Dendritic cell treated with granulocyte-macrophage colony-stimulating factor and Interleukin-4, amounts not matched to agents 40 ng/mL and 50 ng/mL, for 4 days (primary cell): ENCODE results near the gene ALDH1A3.

Experiments
- H3K27ac Mint-ChIP-seq: one replicate; pipeline ENCODE4 v1.8.0; 2022; ENCODE audit warnings: mild to moderate bottlenecking, mixed read lengths
- H3K27me3 Mint-ChIP-seq: one replicate; pipeline ENCODE4 v1.8.0; 2022; ENCODE audit warnings: mild to moderate bottlenecking, mixed read lengths
- H3K36me3 Mint-ChIP-seq: one replicate; pipeline ENCODE4 v1.8.0; 2022; ENCODE audit warnings: low read depth, mixed read lengths
- H3K4me1 Mint-ChIP-seq: one replicate; pipeline ENCODE4 v1.8.0; 2022; ENCODE audit warnings: low read depth, mixed read lengths
- H3K4me3 Mint-ChIP-seq: one replicate; pipeline ENCODE4 v1.8.0; 2022; ENCODE audit warnings: mild to moderate bottlenecking, moderate library complexity, mixed read lengths
- H3K9me3 Mint-ChIP-seq: one replicate; pipeline ENCODE4 v1.8.0; 2022; ENCODE audit warnings: mixed read lengths
- intact Hi-C: fragments of 100-400 bp; cut with micrococcal nuclease; formaldehyde crosslinking; loops from one replicate; pipeline ENCODE4 v1.15.0; 2022

Gene ALDH1A3

DNA sequence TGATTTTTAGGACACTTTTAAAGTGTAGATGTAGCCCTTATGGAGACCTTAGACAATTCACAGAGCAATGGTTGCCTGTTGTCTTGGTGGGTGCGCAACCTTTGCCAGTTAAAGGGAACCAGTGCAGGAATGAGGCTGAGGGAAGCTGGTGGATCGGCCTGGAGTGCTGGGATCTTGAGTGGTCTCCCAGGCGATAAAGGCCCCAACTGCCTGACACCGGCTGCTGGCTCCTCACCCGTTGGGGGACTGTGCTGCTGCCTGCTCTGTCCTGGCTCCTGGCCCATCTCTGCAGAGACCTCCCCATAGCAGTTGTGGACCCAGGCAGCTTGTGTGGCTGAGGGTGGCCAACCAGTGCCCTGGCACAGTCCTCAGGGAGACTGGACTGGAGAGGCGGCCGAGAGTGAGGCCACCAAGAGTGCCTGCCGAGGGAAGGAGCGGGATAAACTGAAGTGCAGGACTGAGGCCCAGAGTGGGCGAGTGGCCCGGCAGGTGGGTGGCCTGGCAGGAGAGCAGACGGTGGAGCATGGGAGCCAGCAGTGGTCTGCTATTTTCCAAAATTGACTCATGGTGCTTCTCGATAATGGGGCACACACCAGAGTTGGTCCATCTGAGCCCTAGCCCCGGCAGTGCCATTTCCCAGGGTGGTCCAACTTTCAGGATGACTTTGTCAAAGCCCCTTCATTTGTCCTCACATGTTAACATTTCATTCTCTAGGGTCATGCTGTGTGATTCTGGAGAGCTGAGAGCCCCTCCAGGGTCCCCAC, 2.1 kb downstream of the ALDH1A3 start:
- H3K9me3 Mint-ChIP-seq = no peaks in the 10 kb centered on the region
- peaks cover 86% of the 10 kb centered on the region for H3K27me3 Mint-ChIP-seq
- no peak overlapping the region for H3K27ac Mint-ChIP-seq
- intact Hi-C loops = no loop called here
- H3K4me1 Mint-ChIP-seq = peaks cover 7% of the 10 kb centered on the region
- no peak overlapping the region for H3K4me3 Mint-ChIP-seq
- H3K36me3 Mint-ChIP-seq = no peaks in the 10 kb centered on the region

- Mint-ChIP-seq H3K27me3 (peaks cover 87% of the 10 kb centered on the region), H3K4me3 (no peak overlapping the region), H3K36me3 (no peaks in the 10 kb centered on the region), H3K9me3 (no peaks in the 10 kb centered on the region), H3K27ac (no peak overlapping the region), H3K4me1 (peaks cover 5% of the 10 kb centered on the region)
- intact Hi-C loops = no loop called here
Measured at GRCh38 chr15:100885116-100885515, 5.5 kb downstream of the ALDH1A3 start.

- Mint-ChIP-seq H3K36me3 (no peaks in the 10 kb centered on the region), H3K4me3 (no peak overlapping the region), H3K4me1 (no peaks in the 10 kb centered on the region), H3K9me3 (no peaks in the 10 kb centered on the region), H3K27me3 (peaks cover 84% of the 10 kb centered on the region), H3K27ac (no peak overlapping the region)
- intact Hi-C loops = no loop called here
Measured at GRCh38 chr15:100885811-100886210, 6.2 kb downstream of the ALDH1A3 start.

GRCh38 chr15:100887211-100887913, 7.7 kb downstream of the ALDH1A3 start:
- Mint-ChIP-seq H3K27ac (no peak overlapping the region), H3K4me1 (no peaks in the 10 kb centered on the region), H3K9me3 (no peaks in the 10 kb centered on the region), H3K4me3 (no peak overlapping the region), H3K27me3 (peaks cover 84% of the 10 kb centered on the region), H3K36me3 (no peaks in the 10 kb centered on the region)
- intact Hi-C loops = no loop called here

DNA sequence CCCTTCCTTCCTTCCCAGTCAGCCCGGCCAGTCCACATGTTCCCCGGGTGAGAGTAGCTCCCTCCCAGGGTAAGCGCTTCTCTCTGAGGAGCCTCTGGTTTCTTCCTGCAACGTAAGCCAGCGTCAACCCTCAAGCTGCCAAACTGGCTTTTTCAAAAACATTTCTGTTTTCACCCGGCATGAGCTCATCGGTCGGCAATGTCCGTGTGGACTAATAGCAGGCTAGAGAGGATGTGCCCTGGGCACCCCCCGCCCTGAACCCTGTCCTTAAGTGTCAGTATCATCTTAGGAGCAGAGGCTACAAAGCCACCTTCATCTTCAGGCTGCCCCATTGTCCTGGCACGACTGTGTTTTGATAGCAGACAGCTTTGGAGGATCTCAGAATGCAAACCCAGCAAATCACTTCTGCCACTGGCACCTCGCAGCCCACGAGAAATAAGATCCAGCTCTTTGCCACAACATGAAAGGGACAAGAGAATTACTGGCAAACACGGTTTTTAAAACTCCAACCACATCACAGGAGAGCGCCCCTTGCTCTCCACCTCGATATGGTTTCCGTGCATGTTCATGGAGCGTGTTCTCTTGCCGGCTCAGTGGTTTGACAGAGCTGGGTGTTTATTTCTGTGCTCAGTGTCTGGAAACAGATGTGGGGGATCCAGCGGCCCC, 9.9 kb downstream of the ALDH1A3 start:
- H3K9me3 Mint-ChIP-seq = no peaks in the 10 kb centered on the region
- H3K4me1 Mint-ChIP-seq = no peaks in the 10 kb centered on the region
- no peaks in the 10 kb centered on the region for H3K36me3 Mint-ChIP-seq
- intact Hi-C loops = loop anchor here (10.0 kb wide), 1 partner anchor 245 kb away; no protein-coding TSS in a partner anchor
- H3K27ac Mint-ChIP-seq = no peak overlapping the region
- H3K4me3 Mint-ChIP-seq = no peak overlapping the region
- H3K27me3 Mint-ChIP-seq = peaks cover 83% of the 10 kb centered on the region

GRCh38 chr15:100890051-100890720, 10.6 kb downstream of the ALDH1A3 start:
- Mint-ChIP-seq H3K9me3 (no peaks in the 10 kb centered on the region), H3K4me3 (no peak overlapping the region), H3K27ac (no peak overlapping the region), H3K36me3 (no peaks in the 10 kb centered on the region), H3K4me1 (no peaks in the 10 kb centered on the region), H3K27me3 (peaks cover 81% of the 10 kb centered on the region)
- intact Hi-C loops = loop anchor here (10.0 kb wide), 1 partner anchor 245 kb away; no protein-coding TSS in a partner anchor

- H3K27ac Mint-ChIP-seq = no peak overlapping the region
- no peaks in the 10 kb centered on the region for H3K4me1 Mint-ChIP-seq
- H3K27me3 Mint-ChIP-seq = peaks cover 82% of the 10 kb centered on the region
- intact Hi-C loops = loop anchor here (10.0 kb wide), 1 partner anchor 246 kb away; no protein-coding TSS in a partner anchor
- no peaks in the 10 kb centered on the region for H3K9me3 Mint-ChIP-seq
- H3K4me3 Mint-ChIP-seq = no peak overlapping the region
- no peaks in the 10 kb centered on the region for H3K36me3 Mint-ChIP-seq
Measured at GRCh38 chr15:100890850-100891249, 11.2 kb downstream of the ALDH1A3 start.

DNA sequence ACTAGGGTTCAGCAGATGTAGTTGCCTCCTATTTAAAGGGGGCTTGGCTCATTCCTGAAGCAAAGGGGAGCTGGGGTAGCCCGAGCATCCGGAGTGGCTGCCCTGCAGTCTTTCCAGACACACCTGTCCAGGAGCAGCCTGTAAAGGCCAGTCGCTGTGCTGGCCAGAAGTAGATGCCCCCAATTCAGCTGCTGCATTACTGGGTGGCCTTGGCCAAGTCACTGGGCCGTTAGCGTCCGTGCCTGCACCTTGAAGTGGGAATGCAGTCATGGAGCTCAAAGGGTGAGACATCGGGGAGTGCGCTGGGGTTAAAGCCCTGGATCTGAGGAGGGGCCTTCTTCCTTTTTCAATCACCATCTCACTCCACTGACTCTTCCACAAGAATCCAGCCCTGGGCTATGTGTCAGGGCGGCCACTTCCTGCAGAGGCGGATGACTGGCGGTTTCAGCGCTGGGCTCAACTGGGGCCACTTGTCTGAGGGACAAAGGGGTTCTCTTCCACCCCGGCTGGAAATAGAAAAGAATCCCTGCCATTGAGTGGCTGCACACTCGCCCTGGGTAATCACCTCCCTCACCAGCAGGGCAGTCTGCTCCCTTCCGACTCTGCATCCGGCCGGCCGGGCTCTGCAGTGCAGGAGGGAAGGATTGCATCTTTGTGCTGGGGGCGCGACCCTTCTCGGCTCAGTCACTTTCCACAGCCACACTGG, 11.8 kb downstream of the ALDH1A3 start:
- Mint-ChIP-seq H3K27me3 (peaks cover 76% of the 10 kb centered on the region), H3K4me1 (no peaks in the 10 kb centered on the region)
- intact Hi-C loops = loop anchor here (10.0 kb wide), 1 partner anchor 247 kb away; no protein-coding TSS in a partner anchor

GRCh38 chr15:100892013-100892355, 12.4 kb downstream of the ALDH1A3 start:
- H3K36me3 Mint-ChIP-seq = no peaks in the 10 kb centered on the region
- peaks cover 74% of the 10 kb centered on the region for H3K27me3 Mint-ChIP-seq
- intact Hi-C loops = loop anchor here (10.0 kb wide), 1 partner anchor 247 kb away; no protein-coding TSS in a partner anchor
- H3K4me3 Mint-ChIP-seq = no peak overlapping the region
- no peaks in the 10 kb centered on the region for H3K9me3 Mint-ChIP-seq
- H3K27ac Mint-ChIP-seq = no peak overlapping the region
- no peaks in the 10 kb centered on the region for H3K4me1 Mint-ChIP-seq

More for the DNA sequence above, 11.8 kb downstream of the ALDH1A3 start:
- Mint-ChIP-seq H3K36me3 (no peaks in the 10 kb centered on the region), H3K4me3 (no peak overlapping the region), H3K27ac (no peak overlapping the region), H3K9me3 (no peaks in the 10 kb centered on the region)

DNA sequence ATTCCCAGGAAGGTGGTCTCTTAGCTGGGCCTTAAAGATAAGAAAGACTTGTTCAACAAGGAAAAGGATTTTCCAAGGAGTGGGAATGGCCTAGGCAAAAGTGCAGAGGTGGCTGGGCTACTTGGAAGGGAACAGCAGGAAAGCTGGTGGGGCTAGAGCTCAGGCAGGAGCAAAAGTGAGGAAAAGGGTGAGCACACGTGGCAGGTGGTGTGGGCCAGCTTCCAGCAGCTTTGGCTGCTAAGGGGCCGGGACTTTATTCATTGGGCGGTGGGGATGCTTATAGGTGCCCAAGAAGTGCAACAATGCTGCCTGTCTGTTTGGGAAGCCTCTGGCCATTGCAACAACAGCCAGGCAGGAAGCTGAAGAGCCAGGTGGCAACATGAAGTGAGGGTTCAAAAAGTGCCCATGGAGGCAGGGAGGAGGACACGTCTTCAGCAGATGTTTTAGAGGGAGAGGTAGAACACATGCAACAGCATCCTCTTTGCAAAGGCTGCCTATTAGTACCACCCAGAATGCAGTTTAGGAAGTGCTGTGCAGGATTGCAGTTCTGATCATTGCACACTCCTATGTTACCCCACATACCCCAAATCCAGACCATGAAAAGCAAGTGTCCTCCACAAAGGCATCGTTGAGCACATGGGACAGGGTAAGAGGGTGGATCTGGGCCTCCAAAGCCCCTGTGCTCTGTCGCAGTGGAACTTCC, 13.8 kb downstream of the ALDH1A3 start:
- H3K27me3 Mint-ChIP-seq = peaks cover 78% of the 10 kb centered on the region
- H3K4me1 Mint-ChIP-seq = no peaks in the 10 kb centered on the region
- no peaks in the 10 kb centered on the region for H3K36me3 Mint-ChIP-seq
- intact Hi-C loops = loop anchor here (10.0 kb wide), 1 partner anchor 249 kb away; no protein-coding TSS in a partner anchor
- H3K9me3 Mint-ChIP-seq = no peaks in the 10 kb centered on the region
- H3K27ac Mint-ChIP-seq = no peak overlapping the region
- no peak overlapping the region for H3K4me3 Mint-ChIP-seq

DNA sequence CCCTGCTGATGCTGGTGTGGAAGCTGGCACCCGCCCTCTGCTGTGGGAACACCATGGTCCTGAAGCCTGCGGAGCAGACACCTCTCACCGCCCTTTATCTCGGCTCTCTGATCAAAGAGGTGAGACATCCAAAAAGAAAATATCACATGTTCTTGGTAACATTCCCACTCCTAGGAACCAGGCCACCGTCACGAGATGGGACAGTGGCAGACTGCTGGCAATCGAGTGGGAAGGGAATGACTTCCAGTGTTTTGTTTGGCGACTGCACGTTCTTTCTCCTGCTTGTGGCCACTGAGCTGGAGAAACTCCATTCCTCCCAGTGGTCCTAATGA, 14.3 kb downstream of the ALDH1A3 start:
- Mint-ChIP-seq H3K27ac (no peak overlapping the region), H3K36me3 (no peaks in the 10 kb centered on the region), H3K9me3 (no peaks in the 10 kb centered on the region), H3K27me3 (peaks cover 81% of the 10 kb centered on the region), H3K4me1 (no peaks in the 10 kb centered on the region), H3K4me3 (no peak overlapping the region)
- intact Hi-C loops = loop anchor here (10.0 kb wide), 1 partner anchor 249 kb away; no protein-coding TSS in a partner anchor

- no peaks in the 10 kb centered on the region for H3K4me1 Mint-ChIP-seq
- peaks cover 76% of the 10 kb centered on the region for H3K27me3 Mint-ChIP-seq
- intact Hi-C loops = loop anchor here (10.0 kb wide), 1 partner anchor 251 kb away; no protein-coding TSS in a partner anchor
- no peaks in the 10 kb centered on the region for H3K36me3 Mint-ChIP-seq
- H3K4me3 Mint-ChIP-seq = no peak overlapping the region
- H3K27ac Mint-ChIP-seq = no peak overlapping the region
- H3K9me3 Mint-ChIP-seq = no peaks in the 10 kb centered on the region
Measured at GRCh38 chr15:100895721-100896120, 16.1 kb downstream of the ALDH1A3 start.
